GM12878 (cell line): ENCODE data around the gene BRF1. TPM values are rescaled to one million over a fixed set of nuclear protein-coding genes. Genes with fewer than 3 reads are reported as not detected.

Experiments
- ATAC-seq: fragments of 200-7000 bp; cut with Tn5 transposase; 3 replicates; pipeline ENCODE4 v1.9.1; 2020; ENCODE audit warnings: mild to moderate bottlenecking, moderate library complexity
- BruUV-seq: library from RNA; stranded (reverse); fragments of 400-500 nt; replicated peaks from 2 replicates; lab custom pipeline; 2021; lab: Mats Ljungman, UMichigan
- CTCF ChIA-PET: fragments of 300-600 bp; sonication (Branson Sonifier 250); formaldehyde crosslinking; extraction: SDS; loops from one replicate; lab custom pipeline; 2021; ENCODE audit warnings: inconsistent platforms; lab: Yijun Ruan, JAX
- POLR2A ChIA-PET: fragments of 350-600 bp; formaldehyde crosslinking; extraction: SDS; loops from one replicate; lab custom pipeline; 2021; ENCODE audit warnings: inconsistent platforms; lab: Charles Lee
- RAD21 ChIA-PET: fragments of 300-600 bp; sonication (Branson Sonifier 250); formaldehyde crosslinking; loops from one replicate; lab custom pipeline; 2023; ENCODE audit warnings: antibody characterized with exemption; ENCODE audit not compliant: unreplicated experiment; lab: Charles Lee
- SMC1A ChIA-PET: fragments of 300-600 bp; sonication (Branson Sonifier 250); formaldehyde crosslinking; loops from one replicate; lab custom pipeline; 2023; ENCODE audit not compliant: unreplicated experiment, uncharacterized antibody; lab: Charles Lee
- DNase-seq: peaks from one replicate; pipeline ENCODE4 v3.0.0-alpha.2; 2011; ENCODE audit warnings: low read depth, low spot score
- FAIRE-seq: peaks from 3 replicates; lab custom pipeline; 2011; peaks lifted over from hg19 to GRCh38; lab: Jason Lieb, UNC
- H2AFZ ChIP-seq: 2 replicates; pipeline ENCODE4 v1.6.0; 2011; ENCODE audit warnings: low read depth, low read length, control low read depth; ENCODE audit not compliant: control insufficient read depth
- H3K27ac ChIP-seq: 2 replicates; pipeline ENCODE4 v1.5.1; 2011; ENCODE audit warnings: control low read depth; ENCODE audit not compliant: control insufficient read depth, insufficient read depth
- H3K27me3 ChIP-seq, 2 experiments: replicated peaks in 1 of 2; 2 replicates each; pipeline versions ENCODE4 v1.6.0 to v1.6.1; 2011; ENCODE audit warnings: low read length in 1 of 2; ENCODE audit not compliant: control insufficient read depth in 2 of 2, insufficient read depth in 2 of 2
- H3K36me3 ChIP-seq, 2 experiments: 2 replicates each; pipeline ENCODE4 v1.5.1; 2011; ENCODE audit warnings: low read length in 1 of 2; ENCODE audit not compliant: control insufficient read depth in 2 of 2, insufficient read depth in 2 of 2
- H3K4me1 ChIP-seq: 2 replicates; pipeline ENCODE4 v1.6.1; 2011; ENCODE audit warnings: mild to moderate bottlenecking, low read length, moderate library complexity, mixed read lengths; ENCODE audit not compliant: control insufficient read depth, insufficient read depth
- H3K4me2 ChIP-seq: 2 replicates; pipeline ENCODE4 v1.6.0; 2011; ENCODE audit warnings: control low read depth; ENCODE audit not compliant: control insufficient read depth, insufficient read depth
- H3K4me3 ChIP-seq: fragments of 200-600 bp; sonication (generic); 2 replicates; pipeline ENCODE4 v1.5.1; 2016
- H3K79me2 ChIP-seq: 2 replicates; pipeline ENCODE4 v1.6.0; 2011; ENCODE audit warnings: low read length; ENCODE audit not compliant: control insufficient read depth, insufficient read depth
- H3K9ac ChIP-seq: 2 replicates; pipeline ENCODE4 v1.8.0; 2011; ENCODE audit warnings: low read length, control low read depth, mixed read lengths; ENCODE audit not compliant: control insufficient read depth, insufficient read depth
- H3K9me3 ChIP-seq: replicated peaks from 3 replicates; pipeline ENCODE4 v1.5.1; 2011; ENCODE audit warnings: mild to moderate bottlenecking, low read length; ENCODE audit not compliant: control insufficient read depth, insufficient read depth
- H4K20me1 ChIP-seq: 2 replicates; pipeline ENCODE4 v1.6.0; 2011; ENCODE audit not compliant: control insufficient read depth, insufficient read depth
- CREM ChIP-seq: IDR thresholded peaks from 2 replicates; pipeline ENCODE4 v1.6.1; 2014; ENCODE audit warnings: antibody characterized with exemption, low read depth
- E4F1 ChIP-seq: fragments of 450-650 bp; IDR thresholded peaks from 2 replicates; pipeline ENCODE4 v1.6.1; 2018; ENCODE audit warnings: borderline replicate concordance, mild to moderate bottlenecking; ENCODE audit not compliant: partially characterized antibody
- MYB ChIP-seq: fragments of 150-350 bp; IDR thresholded peaks from 2 replicates; pipeline ENCODE4 v1.6.1; 2014; ENCODE audit warnings: mild to moderate bottlenecking, low read depth, low read length, borderline replicate concordance
- REST ChIP-seq: IDR thresholded peaks from 2 replicates; pipeline ENCODE4 v1.6.1; 2012; ENCODE audit warnings: mild to moderate bottlenecking, low read depth, low read length
- ZNF207 ChIP-seq: fragments of 450-650 bp; IDR thresholded peaks from 2 replicates; pipeline ENCODE4 v1.6.1; 2014; ENCODE audit warnings: antibody characterized with exemption, mild to moderate bottlenecking, borderline replicate concordance
- WGBS: methylation state at CpG from one replicate; pipeline ENCODE4 v1.1.6; 2016; ENCODE audit warnings: low lambda C conversion rate; ENCODE audit not compliant: insufficient replicate concordance, insufficient coverage; ENCODE audit errors: missing lambda C conversion rate; 5-methylcytosine and 5-hydroxymethylcytosine counted together
- in situ Hi-C: fragments of 300-500 bp; cut with MboI; formaldehyde crosslinking; loops from 9 replicates; pipeline ENCODE4 v1.14.3; 2018; ENCODE audit warnings: mixed read lengths
- intact Hi-C: fragments of 100-400 bp; cut with micrococcal nuclease; formaldehyde crosslinking; loops from one replicate; pipeline ENCODE4 v1.14.2; 2022; ENCODE audit not compliant: unreplicated experiment
- polyA plus RNA-seq, 11 experiments: library from polyadenylated mRNA; depleted of rRNA in 4 of 11; unstranded in 6 of 11; stranded (reverse) in 5 of 11; fragments of >200 nt; fragmentation: Nextera tagmentation in 4 of 11; fragmentation: Illumina TruSeq in 1 of 11; extraction: Ambion mirVana in 4 of 11; extraction: Trizol in 1 of 11; gene quantifications; 1 replicate in 1 of 11; 2 replicates in 10 of 11; pipeline versions ENCODE4 v1.2.1 to v1.2.3, GENCODE V29; 2011 to 2016; ENCODE audit warnings: inconsistent platforms in 2 of 11, missing spikeins in 2 of 11, low read depth in 1 of 11
- total RNA-seq, 4 experiments: library from RNA; depleted of rRNA in 3 of 4; stranded (reverse); fragments of >200 nt in 3 of 4; fragmentation: Illumina TruSeq in 1 of 4; extraction: Trizol in 1 of 4; gene quantifications; 2 replicates each; pipeline versions ENCODE4 v1.2.1 to v1.2.3, GENCODE V29; 2013 to 2021

Gene BRF1
- total and polyA plus RNA-seq, 10 of the 15 experiments (the other 5 are each of a cell fraction or from before 2014, with no cell fraction given) = 0.21 to 33.5 (median 10.7) TPM

GRCh38 chr14:105324871-105325270, 24.1 kb upstream of the BRF1 start:
- ChIA-PET POLR2A (no interaction called here), CTCF (interaction anchor here (0.6 kb wide), 1 partner anchor 161 kb away, joined by 3 read pairs; no protein-coding TSS in a partner anchor), SMC1A (no interaction called here), RAD21 (no interaction called here)
- 39% methylated on average over 10 of the region's 12 CpGs for WGBS
- no peak for FAIRE-seq
- Histone ChIP-seq H3K9ac (no peak overlapping the region), H3K9me3 (no peaks in the 10 kb centered on the region), H3K27me3 (no peaks in the 10 kb centered on the region), H3K27ac (no peak overlapping the region), H2AFZ (no peak overlapping the region), H3K4me1 (no peaks in the 10 kb centered on the region), H3K4me2 (no peak overlapping the region), H3K79me2 (no peaks in the 10 kb centered on the region), H3K4me3 (no peak overlapping the region), H3K36me3 (no peaks in the 10 kb centered on the region), H4K20me1 (no peaks in the 10 kb centered on the region)
- no peak for ATAC-seq
- in situ Hi-C loops (no loop called here), intact Hi-C loops (no loop called here)
- no peak for DNase-seq
- no peak for TF ChIP-seq REST
- no peak for TF ChIP-seq E4F1
- no peak for TF ChIP-seq ZNF207
- TF ChIP-seq MYB = no peak
- TF ChIP-seq CREM = no peak
- no TSS peak for BruUV-seq
